ENCODE measurements around the gene AMBP. TPM values are rescaled to one million over a fixed set of nuclear protein-coding genes. Genes with fewer than 3 reads are reported as not detected.
A peak's percentile ranks its signal among the peaks of the same experiment; 100 is the strongest.

Gene AMBP
- total and polyA plus RNA-seq, 2 of the 13 experiments (the other 11 are each of a cell fraction or from before 2014, with no cell fraction given): 1,510 to 2,580 TPM

- TF ChIP-seq NFAT5 (CRISPR knock-in tag; IDR thresholded peaks at IDR 0.05) (no peak), ZBTB2 (CRISPR knock-in tag; IDR thresholded peaks at IDR 0.05; ENCODE audit: low read depth) (no peak), PBX3 (CRISPR knock-in tag; IDR thresholded peaks at IDR 0.05; ENCODE audit: borderline replicate concordance) (no peak), ZNF468 (CRISPR knock-in tag; IDR thresholded peaks at IDR 0.05) (no peak), ZNF749 (CRISPR knock-in tag; IDR thresholded peaks at IDR 0.05; ENCODE audit: borderline replicate concordance) (0 out of 2 replicates have a peak, but pooled peaks have one; percentile 70), ZBTB38 (CRISPR knock-in tag; IDR thresholded peaks at IDR 0.05) (no peak), TEAD2 (CRISPR knock-in tag; IDR thresholded peaks at IDR 0.05) (0 out of 2 replicates have a peak, but pooled peaks have one; percentile 34), ZNF552 (CRISPR knock-in tag; IDR thresholded peaks at IDR 0.05; ENCODE audit: borderline replicate concordance) (no peak), FOXJ3 (CRISPR knock-in tag; IDR thresholded peaks at IDR 0.05; ENCODE audit: borderline replicate concordance) (peak; percentile 10; the same call in 1 of the 2 replicates), ZFP36L2 (CRISPR knock-in tag; IDR thresholded peaks at IDR 0.05) (0 out of 2 replicates have a peak, but pooled peaks have one; percentile 33), ZNF691 (CRISPR knock-in tag; IDR thresholded peaks at IDR 0.05; ENCODE audit: borderline replicate concordance, low read depth) (no peak; the same call in none of the 2 replicates), ATF7 (IDR thresholded peaks at IDR 0.05) (no peak), ATF7 (CRISPR knock-in tag; IDR thresholded peaks at IDR 0.05) (0 out of 2 replicates have a peak, but pooled peaks have one; percentile 21), RNF219 (CRISPR knock-in tag; IDR thresholded peaks at IDR 0.05) (no peak), KDM6A (CRISPR knock-in tag; IDR thresholded peaks at IDR 0.05; ENCODE audit: low read depth) (peak; percentile 65), KAT8 (CRISPR knock-in tag; IDR thresholded peaks at IDR 0.05) (peak; percentile 55; the same call in 1 of the 2 replicates)
These were observed 4.1 kb upstream of the AMBP start (continued) for GRCh38 chr9:114082017-114082762.
